HG02938 (cell line): ENCODE data around the gene FADS6.

ENCODE experiments used
- ATAC-seq: cut with Tn5 transposase; IDR thresholded peaks from one replicate; pipeline ENCODE4 v1.9.1; 2021; ENCODE audit warnings: mild to moderate bottlenecking, moderate library complexity; ENCODE audit not compliant: unreplicated experiment

The FADS6 gene

GRCh38 chr17:74833501-74834377, 59.7 kb downstream of the FADS6 start:
- no peak for ATAC-seq

- no peak for ATAC-seq
Observed at GRCh38 chr17:74832421-74832820, 61.0 kb downstream of the FADS6 start.

GRCh38 chr17:74831444-74832146, 61.8 kb downstream of the FADS6 start:
- ATAC-seq = no peak

GRCh38 chr17:74830861-74831260, 62.6 kb downstream of the FADS6 start:
- ATAC-seq = no peak

GRCh38 chr17:74827800-74828199, 65.6 kb downstream of the FADS6 start:
- ATAC-seq = no peak
